DOHH2 (cell line): ENCODE results near the gene MFSD1.
A peak's percentile ranks its signal among the peaks of the same experiment; 100 is the strongest.

Source experiments
- H3F3A ChIP-seq: fragments of 200-600 bp; sonication (generic), shearing (Covaris generic); 2 replicates; pipeline ENCODE4 v1.6.0; 2016; ENCODE audit warnings: antibody characterized with exemption, mild to moderate bottlenecking; ENCODE audit not compliant: control insufficient read depth, insufficient read depth
- H3K27ac ChIP-seq: fragments of 200-600 bp; sonication (generic); 2 replicates; pipeline ENCODE4 v1.5.1; 2014; ENCODE audit warnings: low read depth, mild to moderate bottlenecking, low read length, moderate library complexity
- H3K27me3 ChIP-seq: fragments of 200-600 bp; sonication (generic); 2 replicates; pipeline ENCODE4 v1.6.1; 2014; ENCODE audit warnings: mild to moderate bottlenecking, low read length, mixed read lengths; ENCODE audit not compliant: control insufficient read depth
- H3K36me3 ChIP-seq: fragments of 200-600 bp; sonication (generic); 2 replicates; pipeline ENCODE4 v1.6.1; 2014; ENCODE audit warnings: mild to moderate bottlenecking, low read length, moderate library complexity, mixed read lengths; ENCODE audit not compliant: control insufficient read depth
- H3K4me1 ChIP-seq: fragments of 200-600 bp; sonication (generic); 2 replicates; pipeline ENCODE4 v1.6.1; 2014; ENCODE audit warnings: mild to moderate bottlenecking, low read length, mixed read lengths; ENCODE audit not compliant: control insufficient read depth
- H3K4me2 ChIP-seq: fragments of 200-600 bp; sonication (generic); 2 replicates; pipeline ENCODE4 v1.6.0; 2014; ENCODE audit warnings: mild to moderate bottlenecking, low read length, moderate library complexity
- H3K4me3 ChIP-seq: fragments of 200-600 bp; sonication (generic); 2 replicates; pipeline ENCODE4 v1.5.1; 2014; ENCODE audit warnings: mild to moderate bottlenecking, low read length, mixed read lengths
- H3K79me2 ChIP-seq: fragments of 200-600 bp; sonication (generic); 2 replicates; pipeline ENCODE4 v1.6.1; 2014; ENCODE audit warnings: mild to moderate bottlenecking, low read length, mixed read lengths; ENCODE audit not compliant: control insufficient read depth
- H3K9me2 ChIP-seq: fragments of 200-600 bp; sonication (generic); replicated peaks from 2 replicates; pipeline ENCODE4 v1.6.1; 2014; ENCODE audit warnings: mild to moderate bottlenecking, low read length, mixed read lengths; ENCODE audit not compliant: control insufficient read depth
- H3K9me3 ChIP-seq: fragments of 200-600 bp; sonication (generic); 2 replicates; pipeline ENCODE4 v1.6.1; 2014; ENCODE audit warnings: antibody characterized with exemption, low read length, mixed read lengths; ENCODE audit not compliant: control insufficient read depth, insufficient read depth
- H4K20me1 ChIP-seq: fragments of 200-600 bp; sonication (generic); 2 replicates; pipeline ENCODE4 v1.6.0; 2014; ENCODE audit warnings: low read depth, mild to moderate bottlenecking, antibody characterized with exemption, low read length, moderate library complexity; ENCODE audit not compliant: control insufficient read depth, insufficient read depth
- EZH2phosphoT487 ChIP-seq: fragments of 200-600 bp; sonication (generic); IDR thresholded peaks from 2 replicates; pipeline ENCODE4 v1.6.1; 2017; ENCODE audit warnings: borderline replicate concordance, mild to moderate bottlenecking, antibody characterized with exemption, low read length, moderate library complexity, mixed read lengths
- TF ChIP-seq, protein P1 (sequence below): fragments of 200-600 bp; sonication (generic); IDR thresholded peaks from one replicate; pipeline ENCODE4 v1.5.1; 2014; ENCODE audit warnings: antibody characterized with exemption, mild to moderate bottlenecking, low read depth, low read length; ENCODE audit not compliant: poor library complexity, severe bottlenecking

The MFSD1 gene

GRCh38 chr3:158773166-158773565 lies 28.7 kb upstream of the MFSD1 start:
- TF ChIP-seq, protein P1, sequence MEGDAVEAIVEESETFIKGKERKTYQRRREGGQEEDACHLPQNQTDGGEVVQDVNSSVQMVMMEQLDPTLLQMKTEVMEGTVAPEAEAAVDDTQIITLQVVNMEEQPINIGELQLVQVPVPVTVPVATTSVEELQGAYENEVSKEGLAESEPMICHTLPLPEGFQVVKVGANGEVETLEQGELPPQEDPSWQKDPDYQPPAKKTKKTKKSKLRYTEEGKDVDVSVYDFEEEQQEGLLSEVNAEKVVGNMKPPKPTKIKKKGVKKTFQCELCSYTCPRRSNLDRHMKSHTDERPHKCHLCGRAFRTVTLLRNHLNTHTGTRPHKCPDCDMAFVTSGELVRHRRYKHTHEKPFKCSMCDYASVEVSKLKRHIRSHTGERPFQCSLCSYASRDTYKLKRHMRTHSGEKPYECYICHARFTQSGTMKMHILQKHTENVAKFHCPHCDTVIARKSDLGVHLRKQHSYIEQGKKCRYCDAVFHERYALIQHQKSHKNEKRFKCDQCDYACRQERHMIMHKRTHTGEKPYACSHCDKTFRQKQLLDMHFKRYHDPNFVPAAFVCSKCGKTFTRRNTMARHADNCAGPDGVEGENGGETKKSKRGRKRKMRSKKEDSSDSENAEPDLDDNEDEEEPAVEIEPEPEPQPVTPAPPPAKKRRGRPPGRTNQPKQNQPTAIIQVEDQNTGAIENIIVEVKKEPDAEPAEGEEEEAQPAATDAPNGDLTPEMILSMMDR: no peak
- TF ChIP-seq EZH2phosphoT487: no peak
- H3K27ac ChIP-seq: no peak overlapping the region
- no peak overlapping the region for H3K4me3 ChIP-seq
- H3K9me3 ChIP-seq: no peaks in the 10 kb centered on the region
- H3K27me3 ChIP-seq: no peaks in the 10 kb centered on the region
- H3K4me1 ChIP-seq: no peaks in the 10 kb centered on the region
- no peaks in the 10 kb centered on the region for H4K20me1 ChIP-seq
- no peak overlapping the region for H3K4me2 ChIP-seq
- H3K79me2 ChIP-seq: no peaks in the 10 kb centered on the region
- no peaks in the 10 kb centered on the region for H3K9me2 ChIP-seq
- no peaks in the 10 kb centered on the region for H3K36me3 ChIP-seq
- H3F3A ChIP-seq: no peaks in the 10 kb centered on the region

DNA sequence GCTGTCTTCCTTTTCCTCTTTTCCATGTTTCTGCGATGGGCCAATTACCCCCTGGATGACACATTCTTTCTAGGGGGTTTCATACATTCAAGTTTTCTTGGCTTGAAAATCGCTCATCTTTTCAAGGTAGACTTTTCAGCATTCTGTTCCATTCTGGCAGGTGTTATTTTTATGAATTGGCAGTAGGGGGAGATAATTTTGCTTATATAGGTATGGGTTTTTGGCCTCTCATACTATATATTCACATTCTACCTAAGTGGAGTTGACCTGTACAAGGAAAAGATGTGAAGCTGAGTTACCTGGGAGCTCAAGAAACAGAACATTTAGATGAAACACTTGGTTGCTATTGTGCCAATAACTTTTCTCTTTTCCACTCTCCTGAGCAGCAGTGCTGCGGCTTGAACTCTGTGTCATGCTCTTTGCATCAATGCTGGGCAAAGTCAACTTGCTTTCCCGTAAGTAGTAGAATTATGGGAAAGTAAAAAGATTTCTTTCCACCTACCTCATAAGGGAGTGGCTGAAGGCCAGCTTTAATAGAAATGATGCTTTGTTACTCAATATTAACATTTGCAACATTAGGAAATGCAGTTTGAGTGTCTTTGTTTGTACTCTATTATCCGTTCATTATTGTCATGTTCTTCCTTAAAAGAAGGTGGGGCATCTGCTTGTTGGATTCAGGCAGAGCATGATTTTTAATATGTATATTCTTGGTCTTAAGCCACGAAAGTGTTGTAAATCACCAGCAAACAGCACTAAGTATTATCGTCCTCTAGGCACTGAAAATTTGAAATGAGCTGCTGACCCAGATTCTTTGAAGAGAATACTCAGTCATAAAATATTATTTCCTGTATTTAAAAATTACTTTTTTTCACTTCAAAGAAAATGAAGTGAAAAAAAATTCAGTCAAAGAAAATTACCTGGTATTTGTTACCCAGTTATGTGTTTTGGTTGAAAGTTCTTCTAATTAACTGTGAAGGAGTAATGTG lies 27.7 kb upstream of the MFSD1 start:
- Histone ChIP-seq H3F3A (no peaks in the 10 kb centered on the region), H3K9me3 (no peaks in the 10 kb centered on the region), H4K20me1 (no peaks in the 10 kb centered on the region), H3K9me2 (no peaks in the 10 kb centered on the region), H3K36me3 (no peaks in the 10 kb centered on the region), H3K4me2 (no peak overlapping the region), H3K27ac (no peak overlapping the region), H3K27me3 (no peaks in the 10 kb centered on the region), H3K4me1 (no peaks in the 10 kb centered on the region), H3K4me3 (no peak overlapping the region), H3K79me2 (no peaks in the 10 kb centered on the region)
- TF ChIP-seq EZH2phosphoT487: no peak
- TF ChIP-seq, protein P1: peak; percentile 37

DNA sequence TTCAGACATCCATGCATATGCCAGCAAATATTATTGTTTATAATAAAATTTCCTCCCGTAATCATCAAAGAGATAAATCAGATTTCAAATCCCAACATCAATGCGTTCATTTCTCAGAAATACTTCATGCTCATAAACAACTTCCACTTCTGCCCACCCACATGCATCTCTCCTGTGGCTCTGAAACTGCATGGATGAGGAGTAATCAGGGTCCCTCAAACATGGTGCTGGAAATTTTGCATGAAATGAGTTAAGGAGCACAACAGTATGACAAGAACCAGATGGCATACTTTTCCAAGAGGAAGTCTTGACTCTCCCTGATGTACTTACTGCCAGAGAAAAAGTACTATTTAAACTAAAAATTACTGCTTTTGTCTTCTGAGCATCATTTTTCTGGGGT lies 26.9 kb upstream of the MFSD1 start:
- H3K4me3 ChIP-seq: no peak overlapping the region
- no peaks in the 10 kb centered on the region for H3K9me3 ChIP-seq
- H4K20me1 ChIP-seq: no peaks in the 10 kb centered on the region
- no peaks in the 10 kb centered on the region for H3K79me2 ChIP-seq
- H3K27ac ChIP-seq: no peak overlapping the region
- H3K9me2 ChIP-seq: no peaks in the 10 kb centered on the region
- TF ChIP-seq, protein P1: no peak
- TF ChIP-seq EZH2phosphoT487: no peak
- H3F3A ChIP-seq: no peaks in the 10 kb centered on the region
- H3K36me3 ChIP-seq: no peaks in the 10 kb centered on the region
- no peak overlapping the region for H3K4me2 ChIP-seq
- H3K27me3 ChIP-seq: no peaks in the 10 kb centered on the region
- H3K4me1 ChIP-seq: no peaks in the 10 kb centered on the region
